WI38 (cell line): Measurements from ENCODE around the gene SHISA7.

Source experiments
- H3K4me3 ChIP-seq: 2 replicates; pipeline ENCODE4 v1.5.1; 2011; ENCODE audit warnings: low read depth, mild to moderate bottlenecking, control low read depth, low read length
- CTCF ChIP-seq: IDR thresholded peaks from 2 replicates; pipeline ENCODE4 v1.5.1; 2012; ENCODE audit warnings: low read depth, mild to moderate bottlenecking, control low read depth, low read length

SHISA7 gene

GRCh38 chr19:55382013-55382412 is 61.1 kb downstream of the SHISA7 start:
- no peak overlapping the region for H3K4me3 ChIP-seq
- TF ChIP-seq CTCF, result no peak

- TF ChIP-seq CTCF, result no peak
- no peak overlapping the region for H3K4me3 ChIP-seq
Observed at GRCh38 chr19:55379174-55379573, 63.9 kb downstream of the SHISA7 start.
